Nasal cavity respiratory epithelium epithelial cell of viscerocranial mucosa (primary cell): Measurements from ENCODE around the gene PADI3. TPM values are rescaled to one million over a fixed set of nuclear protein-coding genes. Genes with fewer than 3 reads are reported as not detected.

ENCODE experiments used
- total RNA-seq: library from RNA; depleted of rRNA; stranded (reverse); fragments of >200 nt; gene quantifications from 2 replicates; pipeline ENCODE4 v1.2.3, GENCODE V29; 2014

PADI3 gene, protein sequence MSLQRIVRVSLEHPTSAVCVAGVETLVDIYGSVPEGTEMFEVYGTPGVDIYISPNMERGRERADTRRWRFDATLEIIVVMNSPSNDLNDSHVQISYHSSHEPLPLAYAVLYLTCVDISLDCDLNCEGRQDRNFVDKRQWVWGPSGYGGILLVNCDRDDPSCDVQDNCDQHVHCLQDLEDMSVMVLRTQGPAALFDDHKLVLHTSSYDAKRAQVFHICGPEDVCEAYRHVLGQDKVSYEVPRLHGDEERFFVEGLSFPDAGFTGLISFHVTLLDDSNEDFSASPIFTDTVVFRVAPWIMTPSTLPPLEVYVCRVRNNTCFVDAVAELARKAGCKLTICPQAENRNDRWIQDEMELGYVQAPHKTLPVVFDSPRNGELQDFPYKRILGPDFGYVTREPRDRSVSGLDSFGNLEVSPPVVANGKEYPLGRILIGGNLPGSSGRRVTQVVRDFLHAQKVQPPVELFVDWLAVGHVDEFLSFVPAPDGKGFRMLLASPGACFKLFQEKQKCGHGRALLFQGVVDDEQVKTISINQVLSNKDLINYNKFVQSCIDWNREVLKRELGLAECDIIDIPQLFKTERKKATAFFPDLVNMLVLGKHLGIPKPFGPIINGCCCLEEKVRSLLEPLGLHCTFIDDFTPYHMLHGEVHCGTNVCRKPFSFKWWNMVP
- 0.68 and 12.5 TPM in 2 replicates for total RNA-seq

GRCh38 chr1:17248781-17249180 lies at the start of gene PADI3:
TSS of gene PADI3 (plus strand) at chr1:17249098. CDS start at chr1:17249138, 40 bp downstream.

DNA sequence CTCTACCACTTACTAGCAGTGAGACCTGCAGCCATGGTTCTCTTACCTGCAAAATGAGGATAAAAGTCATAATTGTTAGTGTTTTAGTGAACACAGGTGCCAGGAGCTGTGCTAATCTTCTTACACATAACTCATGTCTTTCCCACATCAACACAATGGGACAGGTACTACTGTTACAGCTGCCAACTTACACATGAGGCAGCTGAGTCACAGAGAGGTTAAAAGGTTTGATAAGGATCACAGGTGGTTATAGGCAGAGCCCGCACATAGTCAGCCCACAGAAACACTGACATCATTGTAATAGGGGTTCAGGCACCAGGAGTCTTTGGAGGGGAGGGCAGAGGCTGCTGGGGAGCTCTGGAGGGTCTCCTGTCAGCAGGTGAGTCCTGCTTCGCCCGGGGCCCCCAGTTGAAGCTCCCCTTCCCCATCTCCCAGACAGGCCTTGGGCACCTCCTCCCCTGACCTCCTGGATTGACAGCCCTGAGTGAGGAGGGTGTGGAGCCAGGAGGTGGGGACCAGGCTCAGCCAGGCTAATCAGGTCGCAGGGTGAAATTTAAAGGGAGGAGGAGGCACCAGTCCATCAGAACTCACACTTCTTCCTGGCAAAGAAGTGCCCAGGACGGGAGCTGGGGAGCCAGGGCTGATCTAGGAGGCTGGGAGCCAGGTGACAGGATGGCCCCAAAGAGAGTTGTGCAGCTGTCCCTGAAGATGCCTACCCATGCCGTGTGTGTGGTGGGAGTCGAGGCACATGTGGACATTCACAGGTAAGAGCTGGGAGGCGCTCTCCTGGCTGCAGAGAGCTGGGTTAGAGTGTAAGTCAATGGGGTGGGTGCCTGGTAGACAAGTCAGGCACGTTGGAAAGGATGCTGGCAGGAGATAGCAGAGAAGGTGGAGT lies 44.1 kb upstream of the PADI3 start, which contains the start of gene PADI1:
Gene PADI1 (plus strand): TSS at position 583 of the 895 bp plus-strand sequence. CDS start 90 bp downstream, at position 673.

DNA sequence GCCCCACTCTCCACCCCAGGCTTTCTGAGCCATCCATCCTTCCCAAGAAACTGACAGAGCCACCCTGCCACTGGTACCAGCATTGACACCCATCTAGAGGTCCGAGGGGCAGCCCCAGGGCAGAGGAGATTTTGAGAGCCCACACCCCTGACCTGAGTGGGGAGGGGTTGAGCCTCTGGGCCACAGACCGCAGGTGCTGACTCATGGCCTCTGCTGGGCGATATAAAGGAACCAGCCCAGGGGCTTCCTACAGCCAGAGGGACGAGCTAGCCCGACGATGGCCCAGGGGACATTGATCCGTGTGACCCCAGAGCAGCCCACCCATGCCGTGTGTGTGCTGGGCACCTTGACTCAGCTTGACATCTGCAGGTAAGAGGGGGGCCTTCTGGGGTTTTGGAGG lies 59.0 kb downstream of the PADI3 start, which contains the start of gene PADI4:
Gene PADI4 (plus strand): TSS at position 252 of the 400 bp plus-strand sequence. CDS start 26 bp downstream, at position 278.

Other genes starting within 250 kb of the PADI3 start
- gene ATP13A2, start 237.2 kb upstream of the PADI3 start, total RNA-seq: 45.1 and 105 TPM in 2 replicates
- gene SDHB, start 195.1 kb upstream of the PADI3 start, total RNA-seq: 120 and 171 TPM in 2 replicates
- gene PADI2, start 129.6 kb upstream of the PADI3 start, total RNA-seq: 0.14 and 1.0 TPM in 2 replicates
- gene PADI1, start 44.0 kb upstream of the PADI3 start, total RNA-seq: 2.1 and 6.0 TPM in 2 replicates
- not detected in 2 replicates for gene PADI4, start 59.1 kb downstream of the PADI3 start, total RNA-seq
- gene PADI6, start 123.1 kb downstream of the PADI3 start, total RNA-seq: not detected in 2 replicates
- 113 and 158 TPM in 2 replicates for gene RCC2, start 190.6 kb downstream of the PADI3 start, total RNA-seq